Superior temporal gyrus (tissue), 1 donor: Measurements from ENCODE around the gene TPST2.

Experiments
- DNase-seq: peaks from one replicate; pipeline ENCODE4 v3.0.0-alpha.2; 2016; ENCODE audit errors: extremely low spot score

Gene TPST2

DNA sequence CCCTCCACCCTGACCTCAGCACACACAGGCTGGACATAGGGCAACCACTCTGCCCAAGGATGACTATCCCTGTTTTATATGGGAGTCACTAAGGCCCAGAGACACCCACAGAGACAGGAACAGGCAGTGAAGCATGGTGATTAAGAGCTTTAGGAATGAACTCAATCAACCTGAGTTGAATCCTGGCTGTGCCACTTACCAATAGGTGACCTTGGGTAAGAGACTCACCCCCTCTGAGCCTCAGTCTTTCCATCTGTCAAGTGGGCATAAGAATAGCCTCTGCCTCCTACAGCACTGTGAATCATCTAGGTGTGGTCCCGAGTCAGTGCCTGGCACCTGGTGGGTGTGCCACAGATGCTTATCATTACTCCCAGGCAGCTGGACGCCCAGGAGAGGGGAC, 21.1 kb upstream of the TPST2 start:
- no peak for DNase-seq

- peak; percentile 64 for DNase-seq
Measured at GRCh38 chr22:26610072-26610958, 20.4 kb upstream of the TPST2 start.

DNA sequence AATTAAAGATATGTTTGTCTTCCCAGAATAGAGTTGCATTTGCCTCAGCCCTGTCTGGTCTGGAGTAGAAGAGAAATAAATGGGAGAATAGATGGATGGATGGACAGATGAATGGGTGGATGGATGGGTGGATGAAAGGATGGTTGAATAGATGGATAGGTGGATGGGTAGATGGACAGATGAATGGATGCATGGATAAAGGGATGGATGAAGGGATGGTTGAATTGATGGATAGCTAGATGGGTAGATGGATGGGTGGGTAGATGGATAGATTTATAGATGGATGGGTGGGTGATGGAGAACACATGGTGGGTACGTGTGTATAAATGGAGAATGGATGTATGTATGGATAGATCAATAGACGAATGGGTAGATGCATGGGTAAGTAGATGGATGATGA, 19.4 kb upstream of the TPST2 start:
- no peak for DNase-seq

DNA sequence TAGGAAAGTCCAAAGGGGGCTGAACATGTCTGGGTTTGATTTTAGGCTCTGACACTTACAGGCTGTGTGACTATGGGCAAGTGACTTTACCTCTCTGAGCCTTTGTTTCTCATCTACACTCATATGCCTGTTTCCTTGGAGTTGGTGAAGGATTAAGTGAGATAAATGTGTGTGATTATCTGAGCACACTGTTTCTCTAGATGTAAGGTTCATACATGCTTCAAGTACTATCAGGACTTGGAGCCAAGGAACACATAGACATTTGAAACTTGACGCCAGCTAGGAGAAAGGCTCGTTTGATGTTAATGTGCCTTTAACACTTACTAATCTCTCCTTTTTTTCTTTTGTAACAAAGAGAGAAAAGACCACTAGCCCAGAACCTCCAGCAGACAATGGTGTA, 18.2 kb upstream of the TPST2 start:
- no peak for DNase-seq

- no peak for DNase-seq
Measured at GRCh38 chr22:26606611-26607010, 16.7 kb upstream of the TPST2 start.

GRCh38 chr22:26604368-26604767, 14.4 kb upstream of the TPST2 start:
- DNase-seq, result no peak

DNA sequence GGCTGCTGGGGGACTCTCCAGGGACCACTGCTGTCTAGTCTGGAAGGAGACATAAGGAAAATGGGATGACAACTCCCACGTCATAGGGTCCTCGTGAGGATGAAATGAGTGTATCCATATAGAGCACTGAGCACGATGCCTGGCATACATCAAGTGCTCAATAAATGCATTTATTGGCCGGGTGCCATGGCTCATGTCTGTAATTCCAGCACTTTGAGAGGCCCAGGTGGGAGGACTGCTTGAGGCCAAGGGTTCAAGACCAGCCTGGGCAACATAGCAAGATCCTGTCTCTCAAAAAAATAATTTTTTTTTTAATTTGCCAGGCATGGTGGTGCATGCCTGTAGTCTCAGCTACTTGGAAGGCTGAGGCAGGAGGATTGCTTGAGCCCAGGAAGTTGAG, 12.2 kb upstream of the TPST2 start:
- DNase-seq, result no peak

DNA sequence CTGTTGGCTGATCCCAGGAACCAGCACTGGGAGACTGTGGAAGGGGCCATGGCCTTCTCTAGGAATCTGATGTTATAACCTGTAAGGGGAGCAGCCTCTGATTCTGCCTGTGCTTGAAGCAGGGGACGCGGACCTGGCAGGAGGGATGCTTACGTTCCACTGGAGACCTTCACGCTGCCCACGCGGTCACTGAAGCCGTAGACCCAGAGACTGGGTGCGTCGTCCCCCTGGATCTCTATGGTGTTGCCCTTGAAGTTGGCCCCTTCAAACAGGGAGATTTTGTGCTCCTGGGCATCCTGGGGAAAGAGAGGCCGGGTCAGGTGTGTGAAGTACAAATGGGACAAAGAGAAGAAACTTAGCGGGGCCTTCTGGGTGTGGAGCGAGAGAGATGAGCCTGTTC, 11.8 kb upstream of the TPST2 start:
- DNase-seq, result no peak

DNA sequence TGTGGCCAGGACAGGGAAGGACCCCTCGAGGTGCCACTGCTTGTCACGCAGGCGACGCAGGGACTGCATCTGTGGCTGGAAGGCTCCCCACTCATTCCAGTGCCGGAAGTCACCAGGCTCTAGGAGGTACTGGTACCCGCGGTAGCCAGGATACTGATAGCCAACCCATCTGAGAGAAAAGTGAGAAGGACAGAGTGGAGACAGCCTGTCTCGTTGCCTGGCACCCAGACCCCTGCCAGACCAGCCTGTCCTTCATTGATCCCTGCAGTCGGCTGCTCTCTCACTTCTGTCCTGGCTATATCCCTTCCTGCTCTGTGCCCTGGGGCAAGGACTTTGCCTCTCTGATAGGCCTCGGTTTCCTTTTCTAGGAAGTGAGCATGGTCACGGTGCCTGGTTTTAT, 9.6 kb upstream of the TPST2 start:
- DNase-seq, result no peak

DNA sequence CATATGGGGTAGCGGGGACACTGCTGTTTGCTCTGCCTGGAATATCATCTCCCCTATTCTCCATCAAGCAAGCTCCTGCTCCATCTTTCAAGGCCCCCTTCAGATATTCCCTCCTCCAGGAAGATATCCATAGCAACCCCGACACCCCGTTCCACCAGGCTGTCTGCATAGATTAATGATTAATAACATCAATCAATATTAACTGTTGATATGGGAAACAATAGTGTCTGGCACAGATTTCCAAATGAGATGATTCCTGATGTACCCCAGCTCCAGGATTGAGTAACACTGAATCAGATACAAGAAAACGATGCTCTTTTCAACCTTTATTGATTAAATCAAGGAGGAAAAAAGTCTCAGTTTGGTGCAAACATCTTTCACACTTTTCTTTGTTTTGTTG, 7.5 kb upstream of the TPST2 start:
- no peak for DNase-seq

DNA sequence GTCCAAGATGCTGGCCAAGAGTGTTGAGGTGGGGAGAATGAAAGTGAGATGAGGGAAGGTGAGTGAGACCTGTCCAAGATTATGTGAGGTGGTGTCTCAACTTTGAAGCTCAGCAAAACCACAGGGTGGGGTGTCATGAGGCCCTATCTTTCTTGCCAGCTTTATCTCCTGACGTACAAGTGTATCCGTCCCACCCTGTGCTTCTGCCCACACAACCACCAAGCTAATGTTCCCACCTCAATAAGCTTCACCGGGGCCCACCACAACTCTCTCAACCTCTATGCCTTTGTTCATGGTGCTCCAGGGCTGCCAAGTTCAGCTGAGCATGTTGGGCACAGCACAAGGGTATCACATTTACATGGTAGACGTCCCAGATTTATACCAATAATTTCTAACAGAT, 7.1 kb upstream of the TPST2 start:
- no peak for DNase-seq

- no peak for DNase-seq
Measured at GRCh38 chr22:26593763-26594162, 3.8 kb upstream of the TPST2 start.

GRCh38 chr22:26592421-26592891, 2.5 kb upstream of the TPST2 start:
- DNase-seq, result no peak

DNA sequence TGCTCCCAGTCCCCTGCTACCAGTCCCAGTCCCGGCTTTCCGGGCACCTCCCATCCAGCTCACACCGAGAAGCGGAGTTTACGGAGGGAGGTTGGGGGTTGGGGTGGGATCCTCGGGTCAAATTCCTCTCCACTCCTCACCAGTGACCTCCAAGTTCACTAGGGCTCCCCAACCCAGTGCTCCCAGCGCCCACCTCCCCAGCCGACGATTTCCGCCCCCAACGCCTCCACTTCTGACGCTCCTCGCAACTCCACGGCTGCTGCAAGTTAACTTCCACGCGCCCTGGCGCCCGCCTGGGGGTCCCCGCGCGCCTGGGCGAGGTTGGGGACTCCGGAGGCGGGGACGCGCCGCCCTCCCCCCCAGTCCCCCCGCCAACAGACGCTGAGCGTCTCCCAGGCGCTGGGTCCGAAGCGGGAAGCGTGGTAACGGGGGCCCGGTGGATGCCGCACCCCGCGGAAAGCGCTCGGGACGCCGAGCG, 526 bp downstream of the TPST2 start:
- DNase-seq, result no peak

DNA sequence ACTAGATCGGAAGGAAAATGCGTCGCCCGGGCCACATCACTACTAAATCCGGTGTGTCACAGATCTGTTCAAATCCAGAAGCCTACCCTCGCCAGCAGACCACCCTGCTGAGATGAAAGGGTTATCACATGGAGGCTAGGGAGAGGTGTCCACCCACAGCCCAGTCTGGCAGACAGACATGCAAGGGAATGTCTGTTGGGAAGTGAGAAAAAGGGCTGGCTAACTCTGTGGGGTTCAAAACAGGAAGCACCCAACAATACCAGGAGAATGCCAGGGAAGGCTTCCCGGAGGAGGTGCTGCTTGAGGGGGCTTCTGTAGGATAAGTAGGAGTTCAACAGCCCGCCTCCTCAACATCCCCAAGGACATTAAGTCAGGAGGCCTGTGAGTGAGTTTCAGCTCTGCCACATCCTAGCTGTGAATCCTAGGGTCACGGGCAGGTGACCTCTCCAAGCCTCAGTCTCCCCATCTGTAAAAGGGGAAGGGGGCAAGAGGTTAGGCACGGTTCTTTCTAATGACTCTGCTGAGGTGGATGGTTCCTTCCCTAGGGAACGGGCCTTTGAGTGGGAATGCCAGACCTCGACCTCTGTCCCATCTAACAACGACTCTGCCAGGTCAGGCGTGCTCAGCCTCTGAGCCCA, 1.1 kb downstream of the TPST2 start:
- DNase-seq, result no peak

GRCh38 chr22:26587991-26588613, 1.8 kb downstream of the TPST2 start:
- DNase-seq, result no peak

- DNase-seq, result no peak
Measured at GRCh38 chr22:26586556-26587325, 3.2 kb downstream of the TPST2 start.

- no peak for DNase-seq
Measured at GRCh38 chr22:26585104-26585790, 4.7 kb downstream of the TPST2 start.

DNA sequence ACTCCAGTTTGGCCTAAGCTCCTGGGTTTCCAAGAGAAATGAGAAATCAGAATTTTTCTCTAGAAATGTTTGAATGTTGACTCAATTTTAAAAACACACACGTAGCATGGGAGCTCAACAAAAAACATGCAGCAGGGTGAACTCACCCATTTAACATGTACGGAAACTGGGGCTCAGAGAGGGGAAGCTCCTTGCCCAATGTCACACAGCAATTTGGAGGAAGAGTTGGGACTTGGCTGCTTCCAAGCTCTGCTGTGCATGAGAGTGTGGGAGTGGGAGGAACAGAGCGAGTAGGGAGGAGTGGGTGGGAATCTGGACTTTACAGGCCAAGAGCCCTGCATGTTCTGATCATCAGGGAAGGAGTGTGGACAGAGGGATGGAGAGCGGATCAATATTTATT, 5.9 kb downstream of the TPST2 start:
- DNase-seq, result no peak

GRCh38 chr22:26581633-26582168, 8.2 kb downstream of the TPST2 start:
- DNase-seq, result no peak

GRCh38 chr22:26581026-26581425, 8.9 kb downstream of the TPST2 start:
- no peak for DNase-seq
